Activated CD4-positive, alpha-beta T cell treated with anti-CD3 and anti-CD28 coated beads for 4 hours (primary cell): ENCODE data around the gene PRSS38.

Experiments used
- DNase-seq, 2 donors: peaks; one replicate each; pipeline ENCODE4 v3.0.0-alpha.2; 2020

Gene PRSS38

DNA sequence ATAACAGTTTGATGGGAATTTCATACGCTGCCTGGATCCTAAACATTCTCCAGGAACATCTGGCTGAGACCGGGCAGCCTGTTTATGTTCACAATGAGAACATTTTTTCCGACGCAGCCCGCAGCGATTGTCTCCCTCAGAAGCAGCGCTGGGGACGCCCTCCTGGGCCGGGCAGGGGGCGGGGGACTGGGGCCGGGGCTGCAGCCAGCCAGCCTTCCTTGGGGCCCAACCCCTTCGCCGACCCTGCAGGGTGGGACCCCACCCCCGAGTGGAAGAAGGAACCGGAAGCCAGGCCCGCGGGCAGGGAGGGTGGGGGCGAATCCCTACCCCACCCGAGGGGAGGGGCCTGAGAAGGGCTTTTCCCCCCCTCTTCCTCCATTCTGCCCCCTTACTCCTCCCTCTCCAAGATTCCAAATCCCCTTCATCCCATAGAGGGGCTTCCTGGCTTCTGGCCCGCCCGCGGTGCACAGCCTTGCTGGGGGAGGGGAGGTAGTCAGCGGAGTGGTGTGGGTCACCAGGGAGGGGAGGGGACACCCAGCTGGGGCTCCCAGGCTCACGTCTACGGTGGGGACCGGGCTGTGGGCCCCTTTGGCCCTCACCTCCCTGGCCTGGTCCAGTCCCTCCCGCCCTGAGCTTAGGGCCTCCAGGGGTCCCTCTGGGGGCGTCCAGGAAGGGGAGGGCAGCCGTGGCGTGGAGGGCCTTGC, 71.7 kb downstream of the PRSS38 start:
- no peak for DNase-seq

DNA sequence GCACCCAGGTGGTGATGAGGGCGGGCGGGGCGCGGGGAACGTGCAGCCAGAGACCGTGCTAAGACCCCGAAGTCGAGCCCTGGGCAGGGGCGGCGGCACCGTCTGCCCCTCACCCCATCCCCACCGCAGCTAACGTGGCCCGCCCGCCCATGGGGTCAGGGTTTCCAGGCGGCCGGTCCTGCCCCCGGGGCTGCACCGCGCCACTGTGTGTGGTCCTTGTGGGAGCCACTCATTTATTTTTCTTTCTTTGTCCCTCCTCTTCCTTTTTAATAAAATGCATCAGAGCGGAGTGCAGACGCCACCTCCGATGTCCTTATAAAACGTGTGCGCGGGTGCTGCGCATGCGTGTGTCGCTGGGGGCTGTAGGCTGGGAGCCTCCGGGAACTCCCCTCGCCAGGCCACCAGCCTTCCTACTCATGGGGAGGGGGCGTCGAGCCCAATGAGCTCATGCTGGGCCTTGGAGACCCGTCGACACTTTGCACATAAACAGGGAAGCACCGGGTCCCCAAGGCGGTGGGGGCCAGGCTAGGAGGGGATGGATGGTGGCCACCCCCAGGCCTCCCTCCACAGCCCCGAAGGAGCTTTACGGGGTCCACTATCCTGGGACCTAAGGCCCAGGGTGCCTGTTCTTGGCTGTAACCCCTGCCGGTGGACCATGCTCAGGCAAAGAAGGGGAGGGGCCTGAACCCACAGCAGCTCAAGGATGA, 72.4 kb downstream of the PRSS38 start:
- no peak for DNase-seq

DNA sequence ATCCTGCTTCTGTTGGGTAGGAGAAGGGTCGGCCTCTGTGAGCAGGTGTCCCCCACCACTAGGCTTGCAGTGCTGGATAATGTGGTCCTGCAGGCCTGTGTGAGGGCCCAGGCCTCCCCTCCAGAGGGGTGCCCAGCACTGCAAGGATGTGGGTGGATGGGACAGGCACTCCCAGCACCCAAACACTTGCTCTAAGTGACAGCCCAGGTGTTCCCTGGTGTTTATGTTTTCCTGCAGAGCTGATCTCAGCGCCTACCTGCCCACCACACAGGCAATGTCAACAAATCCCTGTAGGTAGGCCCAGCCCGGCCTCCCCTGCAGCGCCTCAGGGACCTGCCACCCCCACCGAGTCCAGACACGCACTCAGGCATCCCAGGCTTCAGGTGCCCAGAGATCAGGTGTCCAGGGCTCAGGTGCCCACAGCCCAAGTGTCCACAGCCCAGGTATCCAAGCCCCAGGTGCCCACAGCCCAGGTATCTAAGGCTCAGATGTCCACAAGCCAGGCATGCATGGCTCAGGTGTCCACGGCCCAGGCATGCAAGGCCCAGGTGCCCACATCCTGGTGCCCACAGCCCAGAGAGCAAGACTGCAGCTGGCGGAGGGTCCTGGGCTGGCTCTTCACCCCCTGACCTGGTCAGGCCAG, 73.0 kb downstream of the PRSS38 start:
- no peak for DNase-seq

DNA sequence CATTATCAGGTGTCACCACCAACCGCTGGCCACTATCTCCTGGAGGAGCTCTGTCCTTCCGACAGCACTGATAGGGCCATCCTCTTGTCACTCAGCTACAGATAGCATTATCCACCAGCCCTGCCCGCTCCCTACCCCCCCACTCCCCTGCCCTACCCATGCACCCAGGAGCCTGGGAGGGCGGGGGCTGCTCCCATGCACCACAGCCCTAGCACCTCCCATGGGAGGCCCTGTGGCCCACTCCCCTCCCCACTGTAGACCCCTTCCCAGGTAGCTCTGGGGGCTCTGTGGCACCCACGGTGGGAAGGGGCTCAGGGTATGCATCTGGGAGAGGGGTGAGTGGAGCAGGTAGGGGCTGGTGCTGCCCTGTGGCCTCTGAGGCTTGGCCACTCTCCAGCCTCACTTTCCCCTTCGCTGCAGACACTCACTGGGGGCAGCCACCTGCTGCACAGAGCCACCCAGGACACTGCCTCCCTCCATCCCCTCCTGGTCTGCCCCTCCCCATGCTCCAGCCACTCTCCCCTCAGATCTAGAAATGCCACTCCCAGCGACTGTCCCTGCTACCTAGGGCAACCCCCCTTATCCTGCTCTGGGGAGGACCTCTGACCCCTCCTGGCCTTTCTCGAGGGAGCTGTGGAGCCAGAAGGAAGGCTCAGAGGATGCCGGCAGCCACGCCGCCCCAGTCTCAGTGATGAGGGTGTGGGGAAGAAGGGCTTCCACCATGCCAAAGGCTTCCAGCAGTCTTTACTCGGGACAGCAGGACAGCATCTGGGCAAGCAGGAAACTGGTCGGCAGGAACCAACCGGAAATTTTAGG, 73.8 kb downstream of the PRSS38 start:
- no peak for DNase-seq

DNA sequence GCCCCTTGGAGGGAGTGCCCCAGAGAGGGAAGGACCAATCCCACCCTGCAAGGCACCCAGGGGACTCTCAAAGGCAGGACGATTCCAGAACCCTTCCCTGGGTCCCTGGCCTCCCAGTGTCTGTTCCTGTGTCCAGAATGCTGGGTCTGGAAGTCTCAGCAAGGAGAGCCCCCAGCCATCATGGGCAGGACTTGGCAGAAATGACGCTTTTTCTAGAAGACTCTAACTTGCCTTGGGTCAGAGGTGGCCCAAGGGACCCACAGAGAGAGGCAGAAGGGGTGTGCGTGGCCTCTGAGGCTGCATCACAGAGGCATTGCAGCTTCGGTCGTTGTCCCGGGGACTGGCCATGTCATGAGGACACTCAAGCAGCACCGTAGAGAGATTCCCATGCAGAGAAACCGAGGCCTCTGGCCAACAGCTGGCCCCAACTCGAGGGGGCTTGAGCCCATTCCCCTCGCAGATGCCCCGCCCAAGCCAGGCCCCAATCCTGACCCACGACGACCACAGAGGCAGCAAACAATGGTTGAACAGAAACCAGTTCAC, 74.5 kb downstream of the PRSS38 start:
- DNase-seq: no peak

DNA sequence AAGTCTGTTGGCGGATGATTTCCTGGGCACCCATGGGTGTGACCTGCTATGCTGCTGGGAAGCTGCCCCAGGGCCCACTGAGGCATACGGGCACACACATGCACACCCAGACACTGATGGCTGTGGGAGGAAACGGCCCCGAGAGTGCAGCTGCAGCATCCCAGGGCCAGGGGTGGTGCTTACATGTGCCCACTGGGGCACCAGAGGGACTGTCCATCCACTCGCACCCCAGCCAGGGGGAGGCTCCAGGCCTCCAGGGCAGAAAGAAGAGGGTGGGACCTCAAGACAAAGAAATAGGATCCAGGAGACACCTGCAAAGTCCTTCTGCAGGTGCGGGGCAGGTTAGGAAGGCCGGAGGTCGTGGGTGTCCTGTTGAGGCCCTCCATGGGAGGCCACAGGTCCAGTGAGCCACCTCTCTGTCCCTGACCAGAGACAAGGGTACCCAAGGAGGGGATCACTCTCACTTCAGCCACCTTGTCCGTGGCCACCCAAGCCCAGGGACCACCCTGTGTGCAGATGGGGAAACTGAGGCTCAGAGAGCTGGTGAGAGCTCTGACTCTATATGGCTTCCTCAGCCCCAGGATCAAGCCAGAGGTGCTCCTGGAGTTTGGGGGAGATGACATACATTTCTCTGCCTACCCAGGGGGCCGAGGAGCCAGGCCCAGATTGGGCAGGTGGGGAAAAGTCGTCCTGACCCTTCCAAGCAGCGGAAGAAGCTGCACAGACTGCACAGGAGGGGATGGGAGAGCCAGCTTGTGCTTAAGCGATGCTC, 75.2 kb downstream of the PRSS38 start:
- DNase-seq: no peak

DNA sequence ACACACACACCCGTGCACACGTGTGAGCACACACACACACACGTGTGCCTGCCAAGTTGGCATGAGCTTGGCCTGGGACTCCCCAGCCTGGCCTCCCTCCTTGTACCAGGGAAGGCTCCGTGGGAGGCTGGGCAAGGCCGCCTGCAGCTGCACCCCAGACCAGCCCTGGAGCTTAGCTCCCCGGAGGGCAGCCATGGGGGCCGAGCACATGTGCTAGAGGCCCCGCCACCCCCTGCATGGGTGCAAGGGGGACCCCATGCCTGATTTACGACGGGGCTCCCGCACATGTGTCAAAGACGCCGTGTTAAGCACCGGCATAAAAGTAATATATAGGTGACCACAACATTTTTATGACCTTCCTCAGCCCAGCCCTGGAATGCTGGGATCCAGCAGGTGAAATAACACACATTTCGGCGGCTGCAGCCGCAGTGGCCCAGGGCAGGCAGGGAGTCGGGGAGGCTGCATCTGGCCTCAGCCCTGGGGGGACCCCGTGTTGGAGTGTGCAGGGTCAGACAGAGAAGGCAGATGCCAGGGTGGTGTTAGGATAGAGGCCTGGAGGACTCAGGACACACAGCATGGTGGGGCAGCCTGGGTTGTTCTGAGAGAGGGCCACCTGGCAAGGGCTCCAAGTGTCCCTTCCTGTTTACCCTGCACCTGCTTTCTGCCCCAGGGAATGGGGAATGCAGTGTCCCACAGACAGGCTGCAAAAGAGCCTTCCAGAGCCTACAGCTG, 75.9 kb downstream of the PRSS38 start:
- DNase-seq: no peak

DNA sequence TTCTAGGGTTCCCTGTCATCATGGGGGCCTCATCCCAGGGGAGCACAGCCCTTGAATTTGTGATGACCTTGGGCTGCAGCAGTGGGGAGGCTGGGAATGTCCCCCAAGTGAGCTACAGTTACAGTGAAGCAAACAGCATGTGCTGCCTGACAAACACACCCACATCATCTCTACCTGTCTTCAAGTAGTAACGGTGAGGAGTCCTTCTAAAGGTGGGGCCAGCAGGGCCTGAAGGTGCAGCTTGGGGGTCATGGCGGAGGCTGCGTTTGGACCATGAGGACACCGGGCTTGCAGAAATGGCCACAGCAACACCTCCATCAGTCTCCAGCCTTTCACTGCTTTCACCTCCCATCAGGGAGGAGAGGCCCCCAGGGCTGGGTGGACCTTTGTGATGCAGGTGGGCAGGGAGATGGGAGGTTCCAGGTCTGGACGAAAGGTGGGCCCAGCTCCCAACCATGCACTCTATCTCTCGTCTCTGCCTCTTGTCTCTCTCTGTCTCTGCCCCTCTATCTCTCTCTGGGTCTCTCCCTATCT, 76.5 kb downstream of the PRSS38 start:
- no peak for DNase-seq

DNA sequence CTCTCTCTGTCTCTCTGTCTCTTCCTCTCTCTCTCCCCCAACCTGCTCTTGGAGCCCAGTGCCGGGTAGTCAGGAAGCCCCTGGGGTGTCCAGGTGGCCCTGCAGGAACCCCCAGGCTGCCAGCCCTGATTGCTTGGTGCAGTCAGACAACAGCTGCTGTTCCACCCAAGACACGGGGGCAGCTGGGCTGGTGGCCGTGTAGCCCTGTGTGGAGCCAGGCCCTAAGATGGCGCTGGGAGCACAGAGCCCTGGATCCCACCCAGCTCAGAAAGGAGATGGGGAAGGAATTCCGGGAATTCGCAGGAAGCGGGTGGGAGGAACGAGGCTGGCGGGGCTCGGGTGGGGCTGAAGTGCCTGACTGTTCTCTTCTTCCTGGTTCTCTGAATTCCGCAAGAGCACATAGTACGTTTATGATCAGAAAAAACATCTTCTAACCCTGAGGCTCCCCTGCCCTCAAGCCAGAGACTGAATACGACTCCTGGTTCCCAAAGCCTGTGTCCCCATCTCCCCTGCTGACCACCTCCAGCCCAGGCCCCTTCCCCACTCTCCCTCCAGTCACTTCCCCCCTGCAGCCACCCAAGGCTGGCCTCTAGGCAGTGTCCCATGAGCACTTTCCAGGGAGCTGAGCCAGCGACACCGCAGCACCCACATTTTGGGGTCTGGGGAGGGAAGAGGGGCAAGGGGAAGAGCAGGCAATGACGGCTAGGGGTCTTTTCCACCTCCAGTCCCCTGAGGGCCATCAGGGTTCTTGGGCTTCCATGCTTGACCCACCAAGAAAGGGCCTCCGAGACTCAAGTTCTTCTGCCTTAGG, 77.2 kb downstream of the PRSS38 start:
- no peak for DNase-seq

DNA sequence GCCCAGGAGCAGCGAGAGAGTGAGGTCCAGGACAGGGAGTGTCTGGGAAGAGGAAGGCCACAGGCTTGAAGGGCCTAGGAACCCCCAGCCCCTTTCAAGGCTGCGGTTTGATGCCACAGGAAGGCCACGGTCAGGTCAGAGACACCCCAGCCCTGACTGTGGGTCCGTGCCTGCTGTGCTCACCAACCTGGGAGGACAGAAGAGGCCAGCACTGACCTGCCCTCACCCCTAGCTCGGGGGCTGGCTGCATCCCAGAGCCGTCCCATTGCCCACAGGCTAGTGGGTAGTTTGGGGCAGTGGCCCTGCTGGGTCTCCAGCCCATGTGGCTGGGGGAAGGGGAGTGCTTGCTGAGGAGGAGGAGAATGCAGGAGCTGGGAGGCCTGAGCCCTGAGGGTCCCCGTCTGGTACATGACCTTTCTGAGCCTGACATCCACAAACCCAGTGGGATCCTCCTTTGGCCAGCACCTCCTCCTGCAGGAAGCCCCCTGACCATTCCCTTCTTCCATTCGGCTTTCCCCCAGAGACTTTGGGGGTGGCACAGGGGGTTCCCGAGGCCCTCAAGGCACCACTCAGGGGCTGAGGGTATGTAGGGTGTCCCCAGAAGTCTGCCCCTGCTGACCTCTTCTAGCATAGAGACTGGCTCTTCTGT, 77.9 kb downstream of the PRSS38 start:
- DNase-seq: no peak

DNA sequence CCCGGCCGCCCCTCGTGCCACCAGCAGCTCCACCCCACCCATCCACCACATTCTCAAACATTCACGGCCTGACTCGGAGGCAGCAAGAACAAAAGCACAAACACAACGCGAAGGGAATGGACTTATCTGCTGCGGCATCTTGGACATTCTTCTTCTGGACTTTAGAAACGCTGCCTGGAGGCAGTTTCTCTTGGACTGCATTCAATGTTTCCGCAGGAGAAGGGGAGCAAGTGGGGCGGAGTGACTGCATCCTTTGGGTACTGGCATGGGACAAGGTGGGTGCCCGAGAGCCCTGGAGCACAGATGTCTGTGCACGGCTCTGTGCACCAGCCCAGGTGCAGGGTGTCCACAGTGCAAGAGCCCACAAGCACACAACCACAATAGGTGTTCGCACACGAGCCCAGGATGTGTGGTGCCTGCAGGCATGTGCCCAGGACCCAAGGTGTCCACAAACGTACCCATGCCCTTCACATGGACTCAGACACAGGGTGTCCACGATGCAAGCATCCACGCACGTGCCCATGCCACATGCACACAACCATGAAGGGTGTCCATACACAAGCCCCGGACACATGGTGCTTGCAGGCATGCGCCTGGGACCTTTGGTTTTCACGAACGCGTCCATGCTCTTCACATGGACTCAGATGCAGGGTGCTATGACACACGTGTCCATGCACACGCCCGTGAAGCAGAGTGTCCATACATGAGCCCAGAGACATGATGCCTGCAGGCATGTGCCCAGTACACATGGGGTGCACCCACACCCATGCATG, 78.7 kb downstream of the PRSS38 start:
- no peak for DNase-seq

DNA sequence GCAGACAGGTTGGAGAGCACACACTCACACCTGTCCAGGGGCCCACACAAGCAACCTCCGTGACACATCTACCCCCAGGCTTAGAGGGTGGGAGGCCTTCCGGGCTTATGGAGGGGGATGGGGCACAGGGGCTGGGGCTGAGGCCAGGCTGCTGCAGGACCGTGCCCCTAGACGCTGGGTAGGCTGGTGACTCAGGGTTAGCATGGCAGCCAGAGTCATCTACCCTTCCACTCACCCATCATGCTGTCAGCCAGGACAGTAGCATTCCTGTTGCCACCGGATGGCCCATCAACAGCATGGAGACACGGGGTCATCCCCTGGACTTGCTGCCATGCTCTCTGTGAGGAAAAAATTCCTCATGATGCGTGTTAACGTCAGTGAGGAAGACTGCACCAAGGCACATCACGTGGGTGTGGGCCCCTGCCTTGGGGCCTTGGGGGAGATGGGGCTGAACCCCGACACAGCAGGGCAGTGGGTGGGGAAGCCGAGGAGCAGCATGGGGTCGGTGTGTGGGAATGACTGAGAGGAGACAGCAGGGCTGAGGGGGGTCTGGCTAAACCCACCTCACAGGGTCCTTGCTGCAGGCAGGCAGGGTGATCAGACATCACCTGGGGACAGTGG, 79.5 kb downstream of the PRSS38 start:
- DNase-seq: no peak
